Smooth muscle cell (in vitro differentiated cells): ENCODE data around the gene BAIAP2L2. TPM values are rescaled to one million over a fixed set of nuclear protein-coding genes. Genes with fewer than 3 reads are reported as not detected.
A peak's percentile ranks its signal among the peaks of the same experiment; 100 is the strongest.

Experiments
- DNase-seq: peaks from one replicate; lab custom pipeline; 2025; ENCODE audit not compliant: unreplicated experiment; lab: John Stamatoyannopoulos, UW
- H2AFZ ChIP-seq: fragments of 200-600 bp; sonication (generic); 2 replicates; pipeline ENCODE4 v1.6.0; 2016; ENCODE audit warnings: antibody characterized with exemption, low read depth, mild to moderate bottlenecking
- H3F3A ChIP-seq: fragments of 200-600 bp; sonication (generic); 2 replicates; pipeline ENCODE4 v1.6.0; 2017; ENCODE audit warnings: antibody characterized with exemption, low read depth
- H3K27ac ChIP-seq: fragments of 200-600 bp; sonication (generic); 2 replicates; pipeline ENCODE4 v1.5.1; 2016; ENCODE audit warnings: low read depth, mild to moderate bottlenecking
- H3K27me3 ChIP-seq: fragments of 200-600 bp; sonication (generic); 2 replicates; pipeline ENCODE4 v1.6.1; 2016; ENCODE audit warnings: low read depth, mild to moderate bottlenecking
- H3K36me3 ChIP-seq: fragments of 200-600 bp; sonication (generic); 2 replicates; pipeline ENCODE4 v1.5.1; 2016; ENCODE audit warnings: low read depth
- H3K4me1 ChIP-seq: fragments of 200-600 bp; sonication (generic); 2 replicates; pipeline ENCODE4 v1.5.1; 2016; ENCODE audit warnings: low read depth
- H3K4me2 ChIP-seq: fragments of 200-600 bp; sonication (generic); 2 replicates; pipeline ENCODE4 v1.6.0; 2016; ENCODE audit warnings: mild to moderate bottlenecking
- H3K4me3 ChIP-seq: fragments of 200-600 bp; sonication (generic); 2 replicates; pipeline ENCODE4 v1.5.1; 2016; ENCODE audit warnings: mild to moderate bottlenecking
- H3K79me2 ChIP-seq: fragments of 200-600 bp; sonication (generic); 2 replicates; pipeline ENCODE4 v1.6.0; 2016; ENCODE audit warnings: low read depth, mild to moderate bottlenecking
- H3K9ac ChIP-seq: fragments of 200-600 bp; sonication (generic); 2 replicates; pipeline ENCODE4 v1.6.0; 2016; ENCODE audit warnings: low read depth
- H3K9me3 ChIP-seq: fragments of 200-600 bp; sonication (generic); replicated peaks from 2 replicates; pipeline ENCODE4 v1.5.1; 2016; ENCODE audit warnings: low read depth
- H4K20me1 ChIP-seq: fragments of 200-600 bp; sonication (generic); 2 replicates; pipeline ENCODE4 v1.6.0; 2016; ENCODE audit warnings: low read depth
- CTCF ChIP-seq: fragments of 200-600 bp; sonication (generic); IDR thresholded peaks from 2 replicates; pipeline ENCODE4 v1.5.1; 2017; ENCODE audit warnings: borderline replicate concordance, mild to moderate bottlenecking, antibody characterized with exemption; ENCODE audit not compliant: insufficient read depth, poor library complexity, severe bottlenecking
- WGBS: methylation state at CpG from one replicate; pipeline ENCODE4 v1.1.7; 2016; ENCODE audit warnings: low lambda C conversion rate; 5-methylcytosine and 5-hydroxymethylcytosine counted together
- polyA plus RNA-seq: library from polyadenylated mRNA; unstranded; fragments of >200 nt; fragmentation: Nextera tagmentation; extraction: Ambion mirVana; gene quantifications from 2 replicates; pipeline ENCODE4 v1.2.1, GENCODE V29; 2016
- total RNA-seq: library from RNA; depleted of rRNA; stranded (reverse); fragments of >200 nt; gene quantifications from 2 replicates; pipeline ENCODE4 v1.2.3, GENCODE V29; 2014

Gene BAIAP2L2
- total and polyA plus RNA-seq, 2 experiments from 2014 or later, result 0.13 to 1.3 TPM

- H3K27ac ChIP-seq, result peak overlapping the region; percentile 62
- no peaks in the 10 kb centered on the region for H3K79me2 ChIP-seq
- peak; percentile 58 for TF ChIP-seq CTCF
- no peaks in the 10 kb centered on the region for H3K9me3 ChIP-seq
- 15% methylated on average over 26 of the region's 32 CpGs for WGBS
- no peak overlapping the region for H2AFZ ChIP-seq
- H3K4me2 ChIP-seq, result peak overlapping the region; percentile 13
- no peak for DNase-seq
- H3K27me3 ChIP-seq, result no peaks in the 10 kb centered on the region
- H3K36me3 ChIP-seq, result no peaks in the 10 kb centered on the region
- H3K9ac ChIP-seq, result no peak overlapping the region
- H3F3A ChIP-seq, result no peaks in the 10 kb centered on the region
- no peaks in the 10 kb centered on the region for H3K4me1 ChIP-seq
- no peak overlapping the region for H3K4me3 ChIP-seq
- no peaks in the 10 kb centered on the region for H4K20me1 ChIP-seq
Observed at GRCh38 chr22:38097557-38098409, 12.7 kb downstream of the BAIAP2L2 start.

DNA sequence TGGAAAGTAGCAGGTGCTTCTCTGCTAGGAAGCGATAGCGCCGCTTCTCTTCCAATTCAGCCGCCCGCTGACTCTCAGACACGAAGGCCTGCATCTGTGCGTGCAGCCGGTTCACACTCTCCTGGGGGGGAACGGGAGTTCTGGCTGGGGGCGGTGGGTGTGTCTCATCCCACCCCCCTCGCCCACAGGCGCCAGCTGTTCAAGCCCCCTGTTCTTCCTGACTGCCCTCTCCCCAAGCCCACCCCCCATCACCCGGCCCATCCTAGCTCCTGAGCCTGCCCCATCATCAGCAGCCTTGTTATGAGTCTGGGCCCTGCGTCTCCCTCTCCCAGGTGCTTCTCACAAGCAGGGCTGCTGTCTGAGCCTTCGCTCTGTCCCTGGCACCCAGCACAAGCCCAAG is 13.4 kb downstream of the BAIAP2L2 start:
- no peaks in the 10 kb centered on the region for H3K9me3 ChIP-seq
- no peak overlapping the region for H3K4me3 ChIP-seq
- no peak overlapping the region for H2AFZ ChIP-seq
- no peak for TF ChIP-seq CTCF
- H3K4me2 ChIP-seq, result peak overlapping the region; percentile 13
- DNase-seq, result no peak
- H3K79me2 ChIP-seq, result no peaks in the 10 kb centered on the region
- H3F3A ChIP-seq, result no peaks in the 10 kb centered on the region
- H3K36me3 ChIP-seq, result no peaks in the 10 kb centered on the region
- no peaks in the 10 kb centered on the region for H3K27me3 ChIP-seq
- H3K27ac ChIP-seq, result no peak overlapping the region
- H3K9ac ChIP-seq, result no peak overlapping the region
- H3K4me1 ChIP-seq, result no peaks in the 10 kb centered on the region
- no peaks in the 10 kb centered on the region for H4K20me1 ChIP-seq
- 74% methylated on average over 2 of the region's 15 CpGs for WGBS

GRCh38 chr22:38089474-38089851 is 21.0 kb downstream of the BAIAP2L2 start:
- Histone ChIP-seq H3K4me3 (no peak overlapping the region), H3K4me1 (peaks cover 7% of the 10 kb centered on the region), H3K27ac (no peak overlapping the region), H4K20me1 (no peaks in the 10 kb centered on the region), H3F3A (no peaks in the 10 kb centered on the region), H3K9me3 (no peaks in the 10 kb centered on the region), H3K4me2 (peak overlapping the region; percentile 74), H3K36me3 (no peaks in the 10 kb centered on the region), H3K27me3 (no peaks in the 10 kb centered on the region), H2AFZ (no peak overlapping the region), H3K9ac (no peak overlapping the region), H3K79me2 (no peaks in the 10 kb centered on the region)
- DNase-seq, result no peak
- TF ChIP-seq CTCF, result no peak
- WGBS, result 56% methylated on average over 18 of the region's 34 CpGs
